Measurements from ENCODE around the gene SNX1.
"Not testable (repeated sequence)": the region's sequence is repeated elsewhere in the genome, so short reads cannot be mapped to it uniquely, and the experiment has no call there.

The SNX1 gene

DNA sequence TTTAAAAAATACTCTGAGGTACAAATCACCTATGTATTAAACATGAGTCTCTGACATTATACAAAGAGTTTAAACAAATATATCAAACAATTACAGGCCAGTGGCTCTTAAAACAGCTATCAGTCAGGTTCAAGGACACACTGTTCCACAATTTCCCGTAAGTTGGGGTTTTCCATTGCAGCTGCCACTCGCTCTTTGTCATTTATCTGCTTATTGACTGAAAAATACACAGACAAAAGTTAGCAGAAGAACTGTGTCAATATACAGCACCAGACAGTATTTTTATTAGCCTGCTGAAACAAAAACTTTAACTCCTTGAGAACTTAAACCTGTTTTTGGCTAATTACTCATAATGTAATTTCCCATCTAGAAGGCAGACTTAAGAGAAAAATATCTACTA, 23.0 kb upstream of the SNX1 start:
- DNase-seq (ENCODE audit: low read depth), result no peak

GRCh38 chr15:64073496-64073895, 22.3 kb upstream of the SNX1 start:
- DNase-seq (ENCODE audit: low read depth), result not testable (repeated sequence)

- no peak for DNase-seq (ENCODE audit: low read depth)
These were observed 13.0 kb upstream of the SNX1 start for GRCh38 chr15:64082757-64083156.

DNA sequence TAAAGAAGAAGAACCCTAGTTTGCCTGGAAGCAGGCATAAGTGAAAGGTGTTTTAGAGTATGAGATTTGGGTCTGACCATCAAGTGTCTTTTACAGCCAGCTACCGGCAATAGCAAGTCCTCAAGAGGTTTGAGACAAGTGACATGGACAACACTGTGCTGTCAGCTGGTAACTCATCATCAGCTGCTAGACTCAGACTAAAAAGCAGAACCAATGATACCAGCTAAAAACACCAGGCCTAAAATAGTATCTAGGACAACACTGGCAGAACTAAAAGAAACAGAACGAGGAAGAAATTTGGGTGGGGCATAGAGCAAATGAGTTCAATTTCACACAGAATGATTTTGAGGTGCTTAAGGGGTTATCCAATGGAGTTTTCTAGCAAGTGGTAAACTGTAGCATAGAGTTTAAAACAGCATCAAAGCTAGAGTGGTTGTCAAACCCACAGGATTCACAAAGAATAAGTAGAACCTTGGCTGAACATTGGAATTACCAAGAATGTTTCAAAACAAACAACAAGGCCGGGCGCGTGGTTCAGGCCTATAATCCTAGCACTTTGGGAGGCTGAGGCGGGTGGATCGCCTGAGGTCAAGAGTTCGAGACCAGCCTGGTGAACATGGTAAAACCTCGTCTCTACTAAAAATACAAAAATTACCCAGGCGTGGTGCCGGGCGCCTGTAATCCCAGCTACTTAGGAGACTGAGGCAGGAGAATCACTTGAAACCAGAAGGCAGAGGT, 6.1 kb upstream of the SNX1 start:
- DNase-seq (ENCODE audit: low read depth), result no peak

DNA sequence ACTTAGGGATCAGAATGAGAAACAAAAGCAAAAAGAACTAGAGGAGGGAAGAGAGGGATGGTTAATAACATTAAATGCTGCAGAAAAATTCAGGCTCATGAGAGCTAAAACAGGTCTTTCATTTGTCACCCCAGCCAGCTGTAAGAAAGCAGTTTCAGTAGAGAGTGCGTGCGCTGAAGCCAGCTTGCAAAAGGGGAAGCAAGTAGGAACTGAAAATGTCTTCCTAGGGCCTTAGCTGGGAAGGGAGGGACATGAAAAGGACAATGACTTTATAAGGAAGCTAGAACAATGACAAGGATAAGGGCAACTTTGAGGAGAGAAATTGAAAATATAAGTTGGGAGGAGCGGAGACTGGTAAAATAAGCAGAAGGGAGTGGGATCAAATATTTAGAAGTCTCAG, 5.3 kb upstream of the SNX1 start:
- no peak for DNase-seq (ENCODE audit: low read depth)

- DNase-seq (ENCODE audit: low read depth), result no peak
These were observed 3.5 kb upstream of the SNX1 start for GRCh38 chr15:64092075-64092820.

DNA sequence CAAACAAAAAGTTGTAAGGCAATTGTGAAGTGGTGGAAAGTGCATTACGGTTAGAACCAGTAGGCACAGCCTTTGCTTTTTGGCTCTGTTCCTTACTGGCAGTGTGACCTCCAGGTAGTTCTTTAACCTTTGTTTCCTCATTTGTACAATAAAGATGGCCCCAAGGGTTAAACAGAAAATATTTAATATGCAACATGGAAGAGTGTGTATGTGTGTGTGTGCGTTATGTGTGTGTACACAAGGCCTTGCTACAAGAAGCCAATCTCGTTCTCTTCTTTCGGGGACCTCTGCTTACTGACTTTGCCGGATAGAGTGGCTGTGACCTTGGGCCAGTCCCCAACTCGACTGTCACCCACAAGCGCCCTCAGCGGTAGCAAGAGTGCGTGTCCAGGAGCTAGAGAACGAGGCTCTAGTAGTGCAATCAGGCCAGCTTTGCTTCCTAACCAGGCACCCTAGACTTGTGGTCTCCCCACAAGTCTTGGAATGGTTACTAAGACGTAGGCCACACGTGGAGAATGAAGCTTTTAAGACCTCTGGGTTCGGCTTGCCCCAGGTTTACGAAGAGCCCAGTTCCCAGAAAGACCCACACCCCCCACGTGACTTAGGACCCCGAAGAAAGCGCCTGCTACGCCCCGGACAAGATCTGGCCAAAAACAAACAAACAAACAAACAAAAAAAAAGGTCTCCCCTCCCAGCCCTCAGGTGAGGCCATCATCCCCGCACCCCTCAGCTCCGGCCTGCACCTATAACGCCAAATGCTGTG, 2.7 kb upstream of the SNX1 start:
- DNase-seq (ENCODE audit: low read depth), result no peak

DNA sequence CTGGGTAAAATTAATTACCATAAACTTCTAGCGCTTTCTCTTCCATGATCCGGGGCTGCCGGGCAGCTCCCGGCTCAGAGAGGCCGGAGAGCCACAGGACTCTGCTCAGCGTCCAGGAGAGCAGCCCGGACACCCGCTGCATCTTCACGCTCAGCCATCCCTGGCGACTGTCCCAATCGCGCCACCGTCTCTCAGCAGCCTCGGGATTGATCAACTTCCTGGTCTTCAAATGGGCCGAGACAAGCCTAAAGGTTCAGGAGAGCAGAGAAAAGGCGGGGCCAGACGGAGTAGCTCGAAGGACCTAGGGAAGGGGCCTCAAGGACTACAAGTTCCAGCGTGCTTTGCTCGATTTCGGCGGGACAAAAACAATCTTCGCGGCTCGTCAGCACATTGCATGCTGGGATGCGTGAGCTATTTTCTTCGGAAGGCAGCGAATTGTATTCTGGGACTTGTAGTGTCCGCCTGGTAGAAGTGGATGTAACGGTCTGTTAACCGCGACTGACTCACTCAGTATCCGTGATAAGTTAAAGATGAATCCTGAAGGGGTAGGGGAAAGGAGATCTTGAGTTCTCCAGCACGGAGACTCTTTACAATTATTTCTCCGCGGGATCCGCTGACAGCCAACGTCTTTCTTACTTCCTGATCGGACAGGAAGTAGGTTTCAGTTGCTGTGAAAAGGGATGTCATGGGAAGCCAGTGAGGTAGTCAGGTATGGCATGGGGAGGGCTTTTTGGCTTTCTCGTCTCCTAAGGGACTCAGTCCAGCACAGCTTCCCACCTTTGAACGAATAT, 2.0 kb upstream of the SNX1 start, which contains the start of gene CIAO2A:
CIAO2A (minus strand) TSS at position 212 of the 791 bp plus-strand sequence; CDS start at position 142, 70 bp downstream.
- peak; percentile 80 for DNase-seq (ENCODE audit: low read depth)

DNA sequence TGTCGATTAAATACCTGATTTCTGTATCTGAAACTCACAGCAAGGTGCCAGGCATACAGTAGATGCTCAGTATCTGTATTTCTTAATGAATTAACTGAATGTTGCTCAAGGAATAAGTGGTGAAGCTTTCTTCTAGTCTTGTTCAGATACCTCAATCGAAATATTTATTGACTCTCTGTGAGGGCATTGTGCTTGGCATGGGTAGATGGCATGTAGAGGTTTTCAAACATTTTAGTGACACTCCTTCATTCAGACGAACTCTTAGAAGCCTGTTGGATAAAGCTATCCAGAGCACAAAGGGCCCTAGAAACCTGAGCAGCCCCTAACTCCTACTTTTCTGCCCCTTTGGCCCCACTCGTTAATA, 369 bp upstream of the SNX1 start:
- no peak for DNase-seq (ENCODE audit: low read depth)

- DNase-seq (ENCODE audit: low read depth), result no peak
These were observed 1.0 kb downstream of the SNX1 start for GRCh38 chr15:64096668-64097384.

DNA sequence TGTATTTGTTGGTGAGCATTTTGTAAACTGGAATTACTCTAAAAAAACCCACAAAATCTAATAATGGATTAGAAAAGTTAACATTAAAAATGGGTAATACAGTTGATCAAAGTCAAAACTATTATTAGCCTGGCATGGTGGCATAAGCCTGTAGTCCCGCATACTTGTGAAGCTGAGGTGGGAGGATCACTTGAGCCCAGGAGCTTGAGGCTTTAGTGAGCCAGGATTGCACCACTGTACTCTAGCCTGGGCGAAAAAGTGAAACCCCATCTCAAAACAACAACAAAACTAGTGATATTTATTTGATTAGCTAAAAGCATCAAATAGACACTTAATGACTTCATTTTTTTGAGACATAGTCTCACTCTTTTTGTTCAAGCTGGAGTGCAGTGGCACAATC, 3.6 kb downstream of the SNX1 start:
- no peak for DNase-seq (ENCODE audit: low read depth)

- DNase-seq (ENCODE audit: low read depth), result no peak
These were observed 5.2 kb downstream of the SNX1 start for GRCh38 chr15:64100958-64101357.

DNA sequence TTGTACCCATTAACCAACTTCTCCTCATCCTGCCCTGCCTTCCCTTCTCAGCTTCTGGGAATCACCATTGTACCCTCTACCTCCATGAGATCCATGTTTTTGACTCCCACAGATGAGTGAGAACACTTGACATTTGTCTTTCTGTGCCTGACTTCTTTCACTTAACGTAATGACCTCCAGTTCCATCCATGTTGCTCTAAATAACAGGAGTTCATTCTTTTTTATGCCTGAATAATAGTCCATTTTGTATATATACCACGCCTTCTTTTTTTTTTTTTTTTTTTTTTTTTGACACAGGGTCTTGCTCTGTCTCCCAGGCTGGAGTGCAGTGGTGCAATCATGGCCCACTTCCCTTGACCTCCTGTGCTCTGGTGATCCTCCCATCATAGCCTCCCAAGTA, 6.7 kb downstream of the SNX1 start:
- no peak for DNase-seq (ENCODE audit: low read depth)

- no peak for DNase-seq (ENCODE audit: low read depth)
These were observed 9.4 kb downstream of the SNX1 start for GRCh38 chr15:64105113-64105704.

DNA sequence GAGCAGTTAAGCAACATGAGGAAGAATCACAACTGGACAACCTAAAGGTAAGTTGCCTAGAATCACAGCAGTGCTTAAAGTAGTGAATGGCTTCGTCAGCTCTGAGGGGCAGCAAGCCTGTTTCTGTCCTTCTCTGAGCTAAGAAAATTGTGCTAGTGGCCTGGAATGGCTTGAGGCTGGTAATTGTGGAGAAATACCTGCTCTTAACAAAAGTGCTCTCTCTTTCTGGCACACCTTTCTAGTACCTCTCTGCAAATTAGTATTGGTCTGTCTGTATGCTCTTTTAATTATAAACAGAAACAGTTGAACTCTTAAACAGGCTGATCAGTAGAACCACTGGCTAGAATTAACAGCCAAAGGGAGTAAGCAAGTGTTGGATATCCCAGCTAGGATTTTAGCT, 11.6 kb downstream of the SNX1 start:
- no peak for DNase-seq (ENCODE audit: low read depth)

DNA sequence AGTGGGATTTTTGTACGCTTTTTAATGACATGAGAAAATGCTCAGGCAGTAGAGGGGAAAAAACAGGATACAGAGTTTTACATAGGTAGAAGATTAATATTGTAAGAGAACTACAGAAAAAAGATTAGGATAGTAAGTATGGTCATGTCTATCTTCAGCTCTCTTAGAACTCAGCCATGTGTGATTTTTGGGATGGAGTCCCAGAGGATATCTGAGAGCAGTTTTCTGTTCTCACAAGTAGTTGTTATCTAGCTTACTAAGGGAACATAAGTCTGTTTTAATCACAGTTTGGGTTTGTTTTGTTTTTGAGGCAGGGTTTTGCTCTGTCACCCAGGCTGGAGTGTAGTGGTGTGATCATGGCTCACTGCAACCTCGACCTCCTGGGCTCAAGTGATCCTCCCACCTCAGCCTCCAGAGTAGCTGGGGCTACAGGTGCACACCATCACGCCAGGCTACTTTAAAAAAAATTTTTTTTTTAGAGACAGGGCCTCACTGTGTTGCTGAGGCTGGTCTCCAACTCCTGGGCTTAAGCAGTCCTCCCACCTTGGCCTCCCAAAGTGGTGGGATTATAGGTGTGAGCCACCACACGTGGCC, 14.4 kb downstream of the SNX1 start:
- DNase-seq (ENCODE audit: low read depth), result not testable (repeated sequence)

- DNase-seq (ENCODE audit: low read depth), result no peak
These were observed 15.3 kb downstream of the SNX1 start for GRCh38 chr15:64110950-64111678.

DNA sequence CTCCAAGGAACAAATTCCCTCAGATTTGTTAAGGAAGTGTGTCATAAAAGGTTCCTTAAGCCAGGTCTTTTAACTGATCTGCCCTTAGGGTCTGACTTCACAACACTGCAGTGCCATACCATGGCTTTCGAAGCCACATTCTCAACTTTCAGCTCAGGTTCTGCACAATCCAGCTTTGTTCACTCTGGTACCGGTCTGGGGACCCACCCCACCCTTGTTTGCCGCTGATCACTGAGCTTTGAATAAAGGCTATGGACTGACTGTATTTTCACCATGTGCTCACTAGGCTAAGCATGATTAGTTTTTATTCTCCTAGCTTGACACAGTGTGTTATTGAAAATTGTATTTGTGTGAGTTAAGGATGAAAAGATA, 15.9 kb downstream of the SNX1 start:
- no peak for DNase-seq (ENCODE audit: low read depth)

DNA sequence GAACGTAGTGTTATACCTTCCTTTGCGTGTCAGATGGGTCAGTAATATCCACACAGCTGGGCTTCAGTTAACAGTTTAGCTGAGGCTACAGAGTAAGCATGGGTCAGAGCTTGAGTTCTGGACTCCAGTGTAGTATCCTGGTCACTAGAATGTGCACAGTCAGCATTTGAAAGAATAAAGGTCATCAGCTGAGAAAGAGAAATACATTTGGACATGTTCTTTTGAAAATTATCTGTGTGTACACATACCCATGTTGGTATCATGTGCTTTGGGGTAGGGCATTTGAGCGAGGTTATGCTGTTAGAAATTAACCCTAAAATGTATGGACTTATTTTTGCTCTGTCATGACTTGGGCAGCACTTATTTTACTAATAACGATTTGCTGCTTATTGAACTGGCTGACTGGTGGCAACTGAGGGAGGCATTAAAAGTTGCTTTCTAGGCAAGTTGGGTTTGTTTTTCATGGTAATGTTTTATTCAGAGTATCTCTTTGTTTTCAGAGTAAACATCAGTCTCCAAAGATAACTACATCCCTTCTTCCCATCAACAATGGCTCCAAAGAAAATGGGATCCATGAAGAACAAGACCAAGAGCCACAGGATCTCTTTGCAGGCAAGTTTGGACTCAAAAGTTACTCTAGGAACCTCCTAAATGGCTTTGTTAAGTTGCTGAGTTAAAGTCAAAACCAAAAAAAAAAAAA, 16.4 kb downstream of the SNX1 start:
- DNase-seq (ENCODE audit: low read depth), result no peak

Measured in stimulated activated CD8-positive, alpha-beta memory T cell treated with anti-CD3 and anti-CD28 coated beads, Interleukin-15, amount 100 ng/mL, for 1 hour (primary cell).